IMR-90 (cell line): ENCODE results near the gene TRDMT1. TPM values are rescaled to one million over a fixed set of nuclear protein-coding genes. Genes with fewer than 3 reads are reported as not detected.

Source experiments
- ATAC-seq: fragments of 200-7000 bp; cut with Tn5 transposase; 2 replicates; pipeline ENCODE4 v1.9.1; 2020; ENCODE audit warnings: low read depth, mild to moderate bottlenecking, moderate library complexity
- BruUV-seq: library from RNA; stranded (reverse); fragments of 400-500 nt; replicated peaks from 2 replicates; lab custom pipeline; 2021; lab: Mats Ljungman, UMichigan
- CTCF ChIA-PET: fragments of 300-600 bp; formaldehyde crosslinking; extraction: SDS; loops from one replicate; lab custom pipeline; 2021; ENCODE audit warnings: antibody characterized with exemption; lab: Yijun Ruan, JAX
- POLR2A ChIA-PET: fragments of 300-600 bp; sonication (Branson Sonifier 250); formaldehyde crosslinking; loops from one replicate; lab custom pipeline; 2022; ENCODE audit warnings: antibody characterized with exemption; ENCODE audit not compliant: unreplicated experiment; lab: Charles Lee
- DNase-seq: peaks from one replicate; pipeline ENCODE4 v3.0.0; 2013
- H2AFZ ChIP-seq: replicated peaks from 2 replicates; pipeline ENCODE3; 2013; ENCODE audit warnings: low read length, mild to moderate bottlenecking; ENCODE audit not compliant: poor library complexity
- H2AK5ac ChIP-seq: 2 replicates; pipeline ENCODE4 v1.6.1; 2013; ENCODE audit warnings: low read depth, low read length, inconsistent platforms
- H2AK9ac ChIP-seq: replicated peaks from 2 replicates; pipeline ENCODE3; 2013; ENCODE audit warnings: mild to moderate bottlenecking, low read depth, low read length, moderate library complexity; ENCODE audit not compliant: poor library complexity
- H2BK120ac ChIP-seq: 2 replicates; pipeline ENCODE4 v1.6.1; 2013; ENCODE audit warnings: low read depth, low read length, inconsistent platforms
- H2BK15ac ChIP-seq: 3 replicates; pipeline ENCODE4 v1.6.1; 2013; ENCODE audit warnings: low read depth, low read length, inconsistent platforms
- H2BK20ac ChIP-seq: 2 replicates; pipeline ENCODE4 v1.6.1; 2013; ENCODE audit warnings: low read depth, mild to moderate bottlenecking, inconsistent platforms, low read length, moderate library complexity
- H2BK5ac ChIP-seq: 2 replicates; pipeline ENCODE4 v1.6.1; 2013; ENCODE audit warnings: mild to moderate bottlenecking, low read depth, low read length, inconsistent platforms; ENCODE audit not compliant: poor library complexity, severe bottlenecking
- H3K14ac ChIP-seq: replicated peaks from 2 replicates; pipeline ENCODE4 v1.6.1; 2013; ENCODE audit warnings: low read depth, low read length, inconsistent platforms
- H3K18ac ChIP-seq: 2 replicates; pipeline ENCODE4 v1.6.1; 2013; ENCODE audit warnings: low read depth, low read length, control low read depth
- H3K23ac ChIP-seq: 2 replicates; pipeline ENCODE4 v1.6.1; 2013; ENCODE audit warnings: low read depth, low read length, inconsistent platforms
- H3K27ac ChIP-seq: 2 replicates; pipeline ENCODE4 v1.5.1; 2013; ENCODE audit warnings: mild to moderate bottlenecking, control low read depth, low read length; ENCODE audit not compliant: insufficient read depth
- H3K27me3 ChIP-seq: 2 replicates; pipeline ENCODE4 v1.6.1; 2013; ENCODE audit warnings: low read length; ENCODE audit not compliant: control insufficient read depth, insufficient read depth
- H3K36me3 ChIP-seq: 2 replicates; pipeline ENCODE4 v1.6.1; 2013; ENCODE audit warnings: low read length, mixed read lengths; ENCODE audit not compliant: control insufficient read depth, insufficient read depth
- H3K4ac ChIP-seq: 2 replicates; pipeline ENCODE4 v1.6.1; 2013; ENCODE audit warnings: low read depth, low read length, inconsistent platforms
- H3K4me1 ChIP-seq: 2 replicates; pipeline ENCODE4 v1.6.1; 2013; ENCODE audit warnings: low read length, mixed read lengths; ENCODE audit not compliant: control insufficient read depth, insufficient read depth
- H3K4me2 ChIP-seq: 2 replicates; pipeline ENCODE4 v1.6.1; 2013; ENCODE audit warnings: low read depth, mild to moderate bottlenecking, control low read depth, low read length, moderate library complexity
- H3K4me3 ChIP-seq: 2 replicates; pipeline ENCODE4 v1.5.1; 2013; ENCODE audit warnings: low read depth, mild to moderate bottlenecking, control low read depth, low read length, moderate library complexity; ENCODE audit not compliant: insufficient read depth
- H3K56ac ChIP-seq: 2 replicates; pipeline ENCODE4 v1.6.1; 2013; ENCODE audit warnings: low read length, inconsistent platforms; ENCODE audit not compliant: insufficient read depth; ENCODE audit errors: extremely low read depth
- H3K79me1 ChIP-seq, 2 experiments: 2 replicates each; pipeline ENCODE4 v1.6.1; 2013; ENCODE audit warnings: low read length in 2 of 2, inconsistent platforms in 1 of 2, low read depth in 1 of 2
- H3K9ac ChIP-seq: 2 replicates; pipeline ENCODE4 v1.6.1; 2013; ENCODE audit warnings: low read depth, low read length, control low read depth
- H3K9me1 ChIP-seq: 2 replicates; pipeline ENCODE4 v1.6.1; 2013; ENCODE audit warnings: low read length, inconsistent platforms; ENCODE audit not compliant: insufficient read depth
- H3K9me3 ChIP-seq: 2 replicates; pipeline ENCODE4 v1.6.1; 2013; ENCODE audit warnings: low read length; ENCODE audit not compliant: control insufficient read depth, insufficient read depth
- H4K20me1 ChIP-seq: 2 replicates; pipeline ENCODE4 v1.6.1; 2013; ENCODE audit warnings: low read length, inconsistent platforms; ENCODE audit not compliant: insufficient read depth
- H4K5ac ChIP-seq: 2 replicates; pipeline ENCODE4 v1.6.1; 2013; ENCODE audit warnings: mild to moderate bottlenecking, low read depth, low read length, control low read depth
- H4K8ac ChIP-seq, 2 experiments: 2 replicates each; pipeline ENCODE4 v1.6.1; 2013; ENCODE audit warnings: low read depth in 2 of 2, low read length in 2 of 2, control low read depth in 1 of 2, inconsistent platforms in 1 of 2
- H4K91ac ChIP-seq: 2 replicates; pipeline ENCODE4 v1.6.1; 2013; ENCODE audit warnings: low read depth, low read length, inconsistent platforms; ENCODE audit not compliant: insufficient read depth
- BHLHE40 ChIP-seq: fragments of 150-350 bp; IDR thresholded peaks from 2 replicates; pipeline ENCODE4 v1.6.1; 2016; ENCODE audit warnings: mild to moderate bottlenecking, low read depth, low read length
- CHD1 ChIP-seq: IDR thresholded peaks from 2 replicates; pipeline ENCODE4 v1.6.1; 2012; ENCODE audit warnings: low read depth, low read length, improper control_type of control experiment
- ELK1 ChIP-seq: fragments of 150-350 bp; IDR thresholded peaks from 2 replicates; pipeline ENCODE4 v1.6.1; 2016; ENCODE audit warnings: low read depth, mild to moderate bottlenecking, low read length, moderate library complexity, borderline replicate concordance
- FOS ChIP-seq: fragments of 150-350 bp; IDR thresholded peaks from 2 replicates; pipeline ENCODE4 v1.6.1; 2016; ENCODE audit warnings: low read depth, low read length
- MAFK ChIP-seq: IDR thresholded peaks from 2 replicates; pipeline ENCODE4 v1.6.1; 2012; ENCODE audit warnings: low read depth, low read length, improper control_type of control experiment
- MAZ ChIP-seq: IDR thresholded peaks from 2 replicates; pipeline ENCODE4 v1.6.1; 2012; ENCODE audit warnings: low read depth, mild to moderate bottlenecking, low read length, improper control_type of control experiment, moderate library complexity, borderline replicate concordance
- NFE2L2 ChIP-seq: fragments of 150-350 bp; IDR thresholded peaks from 2 replicates; pipeline ENCODE4 v1.6.1; 2016; ENCODE audit warnings: low read depth, mild to moderate bottlenecking, low read length
- RAD21 ChIP-seq: IDR thresholded peaks from 2 replicates; pipeline ENCODE4 v1.6.1; 2012; ENCODE audit warnings: low read length, improper control_type of control experiment
- RFX5 ChIP-seq: IDR thresholded peaks from 2 replicates; pipeline ENCODE4 v1.8.0; 2012; ENCODE audit warnings: low read depth, mild to moderate bottlenecking, low read length, moderate library complexity
- SMC3 ChIP-seq: fragments of 150-350 bp; IDR thresholded peaks from 2 replicates; pipeline ENCODE4 v1.6.1; 2016; ENCODE audit warnings: low read depth, mild to moderate bottlenecking, antibody characterized with exemption, low read length, moderate library complexity
- WGBS, 2 experiments: methylation state at CpG; one replicate each; pipeline versions ENCODE4 v1.1.5 to v1.1.7; 2013; ENCODE audit warnings: missing lambda C conversion rate in 2 of 2; ENCODE audit not compliant: insufficient read length in 1 of 2; ENCODE audit errors: extremely low coverage in 2 of 2; 5-methylcytosine and 5-hydroxymethylcytosine counted together
- dilution Hi-C: fragments of 300-500 bp; cut with HindIII; formaldehyde crosslinking; loops from one replicate; pipeline ENCODE4 v1.14.3; 2018; ENCODE audit warnings: low sequenced_read_pairs; ENCODE audit not compliant: unreplicated experiment
- in situ Hi-C: fragments of 300-500 bp; cut with MboI; formaldehyde crosslinking; loops from 3 replicates; pipeline ENCODE4 v1.14.3; 2019; ENCODE audit warnings: low sequenced_read_pairs, inconsistent platforms, mixed read lengths
- intact Hi-C: fragments of 100-400 bp; cut with micrococcal nuclease; formaldehyde crosslinking; loops from 2 replicates; pipeline ENCODE4 v1.10.0; 2022
- polyA plus RNA-seq, 3 experiments: library from polyadenylated mRNA; depleted of rRNA; stranded (reverse); fragments of >200 nt; gene quantifications; 2 replicates each; pipeline ENCODE4 v1.2.3, GENCODE V29; 2012; ENCODE audit warnings: low replicate concordance in 1 of 3
- total RNA-seq: library from RNA; depleted of rRNA; stranded (reverse); fragments of >200 nt; gene quantifications from 2 replicates; pipeline ENCODE4 v1.2.3, GENCODE V29; 2012
- TF ChIP-seq, protein P1 (sequence below): fragments of 150-350 bp; IDR thresholded peaks from 2 replicates; pipeline ENCODE4 v1.6.1; 2017; ENCODE audit warnings: mild to moderate bottlenecking, antibody characterized with exemption, low read length, low read depth

TRDMT1 gene
- total and polyA plus RNA-seq, 2 of the 4 experiments (the other 2 are of a cell fraction), result 2.1 to 4.7 TPM

DNA sequence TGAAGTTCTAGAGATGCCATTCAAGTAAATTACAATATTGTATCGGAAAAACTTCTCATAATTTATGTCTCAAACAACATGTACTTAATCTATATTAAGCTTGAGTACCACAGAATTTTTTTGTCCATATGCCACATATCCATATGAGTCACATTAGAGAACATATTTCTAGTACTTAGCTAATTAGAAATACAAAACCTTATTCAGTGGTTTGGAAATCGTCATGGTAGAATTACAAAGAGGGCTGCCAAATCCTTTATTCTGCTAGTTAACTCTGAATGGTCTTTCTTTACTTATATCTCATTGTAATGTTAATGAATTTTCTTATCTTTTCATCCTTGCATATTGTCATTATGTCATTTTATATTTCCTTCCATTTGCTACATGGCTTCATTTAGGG is 17.6 kb upstream of the TRDMT1 start:
- H3K9me1 ChIP-seq, result no peaks in the 10 kb centered on the region; the same call in 1 of the 2 replicates
- dilution Hi-C loops (no loop called here), in situ Hi-C loops (no loop called here), intact Hi-C loops (no loop called here)
- H2AK5ac ChIP-seq, result no peak overlapping the region
- no peak overlapping the region for H3K4me3 ChIP-seq
- no peak overlapping the region for H3K4me2 ChIP-seq
- no peaks in the 10 kb centered on the region for H3K27me3 ChIP-seq
- no peak overlapping the region for H4K5ac ChIP-seq
- peaks cover 5 to 39% of the 10 kb centered on the region in 2 experiments; a peak in 3 of 4 replicates for H3K79me1 ChIP-seq
- H2AK9ac ChIP-seq, result no peak overlapping the region
- H3K27ac ChIP-seq, result no peak overlapping the region; the same call in 1 of the 2 replicates
- peak; percentile 80 for DNase-seq
- peak overlapping the region; percentile 95; the same call in 1 of the 3 replicates for H2BK15ac ChIP-seq
- ChIA-PET CTCF (no interaction called here), POLR2A (interaction anchor here (1.7 kb wide), 1 partner anchor 11 kb away, joined by 10 read pairs; no protein-coding TSS in a partner anchor)
- H3K9me3 ChIP-seq, result no peaks in the 10 kb centered on the region
- H3K56ac ChIP-seq, result no peak overlapping the region
- no peak overlapping the region for H3K23ac ChIP-seq
- BruUV-seq, result no TSS peak
- peak overlapping the region; percentile 96 for H2BK5ac ChIP-seq
- H2BK120ac ChIP-seq, result peak overlapping the region; percentile 95; the same call in 1 of the 2 replicates
- TF ChIP-seq ELK1 (no peak), FOS (no peak), NFE2L2 (no peak), MAZ (no peak), CHD1 (no peak), RFX5 (no peak), SMC3 (no peak), MAFK (no peak), RAD21 (no peak), BHLHE40 (no peak)
- TF ChIP-seq, protein P1, sequence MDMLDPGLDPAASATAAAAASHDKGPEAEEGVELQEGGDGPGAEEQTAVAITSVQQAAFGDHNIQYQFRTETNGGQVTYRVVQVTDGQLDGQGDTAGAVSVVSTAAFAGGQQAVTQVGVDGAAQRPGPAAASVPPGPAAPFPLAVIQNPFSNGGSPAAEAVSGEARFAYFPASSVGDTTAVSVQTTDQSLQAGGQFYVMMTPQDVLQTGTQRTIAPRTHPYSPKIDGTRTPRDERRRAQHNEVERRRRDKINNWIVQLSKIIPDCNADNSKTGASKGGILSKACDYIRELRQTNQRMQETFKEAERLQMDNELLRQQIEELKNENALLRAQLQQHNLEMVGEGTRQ, result no peak
- H4K91ac ChIP-seq, result no peak overlapping the region
- H3K4me1 ChIP-seq, result peaks cover 17% of the 10 kb centered on the region
- H2BK20ac ChIP-seq, result peak overlapping the region; percentile 93; the same call in 1 of the 2 replicates
- H4K8ac ChIP-seq, result peak overlapping the region; percentile 80 to 89; a peak in 2 of 4 replicates
- H3K14ac ChIP-seq, result no peak overlapping the region
- no peak overlapping the region for H3K9ac ChIP-seq
- ATAC-seq, result no peak
- no peaks in the 10 kb centered on the region for H4K20me1 ChIP-seq
- H3K36me3 ChIP-seq, result no peaks in the 10 kb centered on the region
- no peak overlapping the region for H2AFZ ChIP-seq
- peak overlapping the region; percentile 94; the same call in 1 of the 2 replicates for H3K18ac ChIP-seq
- no CpG with 5 or more reads among the region's 2 CpGs for WGBS, 2 experiments
- H3K4ac ChIP-seq, result peak overlapping the region; percentile 93; the same call in 1 of the 2 replicates
